Vagina (tissue), 2 donors: ENCODE data around the gene CFAP46.

Source experiments
- CTCF ChIP-seq, 3 experiments: fragments of 450-650 bp in 2 of 3; fragments of 200-600 bp in 1 of 3; sonication (generic) in 1 of 3; IDR thresholded peaks; one replicate each; pipeline ENCODE4 v1.5.1; 2017 to 2019; ENCODE audit warnings: antibody characterized with exemption in 3 of 3, mild to moderate bottlenecking in 2 of 3, moderate library complexity in 2 of 3
- POLR2A ChIP-seq, 2 donors: fragments of 450-650 bp; IDR thresholded peaks; one replicate each; pipeline ENCODE4 v1.6.1; 2017; ENCODE audit warnings: antibody characterized with exemption in 2 of 2, mild to moderate bottlenecking in 2 of 2, moderate library complexity in 2 of 2

GRCh38 chr10:132886211-132887099 lies 55.9 kb downstream of the CFAP46 start:
- TF ChIP-seq CTCF (IDR thresholded peaks at IDR 0.05) = no peak
- TF ChIP-seq POLR2A (IDR thresholded peaks at IDR 0.05) = no peak
